Adipose tissue (tissue), 3 donors: ENCODE results near the gene DES. TPM values are rescaled to one million over a fixed set of nuclear protein-coding genes. Genes with fewer than 3 reads are reported as not detected.
"Not testable (repeated sequence)": the region's sequence is repeated elsewhere in the genome, so short reads cannot be mapped to it uniquely, and the experiment has no call there.

Source experiments
- H3K27ac ChIP-seq: one replicate; pipeline ENCODE4 v1.5.1; 2013; ENCODE audit warnings: low read depth, low read length
- WGBS, 3 donors: extraction: QIAGEN DNeasy Blood & Tissue Kit; methylation state at CpG; one replicate each; pipeline ENCODE4 v1.1.7; 2013; 5-methylcytosine and 5-hydroxymethylcytosine counted together
- polyA plus RNA-seq, 3 donors: library from polyadenylated mRNA; stranded (reverse); fragments of 200-250 nt; gene quantifications; one replicate each; pipeline ENCODE4 v1.2.3, GENCODE V29; 2013
- donor health status: healthy with polysubstance abuse.
- donor health status: Bipolar disorder and iron deficiency.
- donor health status: healthy.

DES gene
- polyA plus RNA-seq, 3 donors = 18.9 to 35.8 (median 25.4) TPM

GRCh38 chr2:219398721-219399363 is 19.3 kb upstream of the DES start:
- WGBS, 3 donors = 17 to 61% (median 53%) methylated on average over 5 of the region's 5 CpGs
- no peak overlapping the region for H3K27ac ChIP-seq

- 68 to 73% (median 71%) methylated on average over 14 of the region's 14 CpGs for WGBS, 3 donors
- H3K27ac ChIP-seq = no peak overlapping the region
These were observed 18.3 kb upstream of the DES start for GRCh38 chr2:219399716-219400478.

- H3K27ac ChIP-seq = no peak overlapping the region
- 54 to 77% (median 56%) methylated on average over 6 of the region's 6 CpGs for WGBS, 3 donors
These were observed 17.6 kb upstream of the DES start for GRCh38 chr2:219400562-219400961.

GRCh38 chr2:219401606-219402005 is 16.6 kb upstream of the DES start:
- 88 to 94% (median 89%) methylated on average over 7 to 8 of the region's 8 CpGs for WGBS, 3 donors
- H3K27ac ChIP-seq = no peak overlapping the region

- H3K27ac ChIP-seq = no peak overlapping the region
- 19 to 21% (median 21%) methylated on average over 15 of the region's 15 CpGs for WGBS, 3 donors
These were observed 15.3 kb upstream of the DES start for GRCh38 chr2:219402665-219403515.

GRCh38 chr2:219403861-219404260 is 14.3 kb upstream of the DES start:
- 89 to 93% (median 93%) methylated on average over 9 of the region's 9 CpGs for WGBS, 3 donors
- H3K27ac ChIP-seq = no peak overlapping the region

- WGBS, 3 donors = 79 to 84% (median 82%) methylated on average over 10 of the region's 10 CpGs
- H3K27ac ChIP-seq = no peak overlapping the region
These were observed 13.8 kb upstream of the DES start for GRCh38 chr2:219404291-219404910.

- H3K27ac ChIP-seq = no peak overlapping the region
- 88 to 90% (median 89%) methylated on average over 7 of the region's 7 CpGs for WGBS, 3 donors
These were observed 13.2 kb upstream of the DES start for GRCh38 chr2:219404954-219405353.

GRCh38 chr2:219405451-219405850 is 12.7 kb upstream of the DES start:
- no peak overlapping the region for H3K27ac ChIP-seq
- WGBS, 3 donors = 74 to 84% (median 82%) methylated on average over 9 of the region's 9 CpGs

GRCh38 chr2:219405958-219406860 is 12.0 kb upstream of the DES start:
- 80 to 85% (median 84%) methylated on average over 7 of the region's 7 CpGs for WGBS, 3 donors
- H3K27ac ChIP-seq = no peak overlapping the region

- no peak overlapping the region for H3K27ac ChIP-seq
- WGBS, 3 donors = 75 to 82% (median 78%) methylated on average over 3 of the region's 3 CpGs
These were observed 11.3 kb upstream of the DES start for GRCh38 chr2:219406861-219407230.

- not testable (repeated sequence) for H3K27ac ChIP-seq
These were observed 10.8 kb upstream of the DES start for GRCh38 chr2:219407343-219407742.

GRCh38 chr2:219408204-219408603 is 10.0 kb upstream of the DES start:
- no peak overlapping the region for H3K27ac ChIP-seq
- 69 to 81% (median 70%) methylated on average over 5 of the region's 5 CpGs for WGBS, 3 donors

More at GRCh38 chr2:219407343-219407742, 10.8 kb upstream of the DES start:
- WGBS, 3 donors = 67 to 69% (median 69%) methylated on average over 5 of the region's 5 CpGs

GRCh38 chr2:219408631-219409030 is 9.5 kb upstream of the DES start:
- 61 to 66% (median 62%) methylated on average over 8 of the region's 8 CpGs for WGBS, 3 donors
- no peak overlapping the region for H3K27ac ChIP-seq

GRCh38 chr2:219409619-219410018 is 8.6 kb upstream of the DES start:
- H3K27ac ChIP-seq = no peak overlapping the region
- 91 to 93% (median 92%) methylated on average over 5 of the region's 5 CpGs for WGBS, 3 donors

GRCh38 chr2:219410390-219410789 is 7.8 kb upstream of the DES start:
- 84 to 92% (median 89%) methylated on average over 8 of the region's 8 CpGs for WGBS, 3 donors

GRCh38 chr2:219414857-219415256 is 3.3 kb upstream of the DES start:
- 71 to 77% (median 76%) methylated on average over 4 of the region's 4 CpGs for WGBS, 3 donors
- no peak overlapping the region for H3K27ac ChIP-seq

More at GRCh38 chr2:219410390-219410789, 7.8 kb upstream of the DES start:
- no peak overlapping the region for H3K27ac ChIP-seq
